Stimulated activated CD4-positive, alpha-beta T cell treated with anti-CD3 and anti-CD28 coated beads, Interleukin-1b, Interleukin-23, amount 100 ng/mL, for 24 hours (primary cell): Measurements from ENCODE around the gene PRKCE.

Source experiments
- DNase-seq, 4 experiments: peaks; one replicate each; pipeline ENCODE4 v3.0.0-alpha.2; 2020; ENCODE audit warnings: low read depth in 4 of 4, low spot score in 1 of 4

The PRKCE gene

DNA sequence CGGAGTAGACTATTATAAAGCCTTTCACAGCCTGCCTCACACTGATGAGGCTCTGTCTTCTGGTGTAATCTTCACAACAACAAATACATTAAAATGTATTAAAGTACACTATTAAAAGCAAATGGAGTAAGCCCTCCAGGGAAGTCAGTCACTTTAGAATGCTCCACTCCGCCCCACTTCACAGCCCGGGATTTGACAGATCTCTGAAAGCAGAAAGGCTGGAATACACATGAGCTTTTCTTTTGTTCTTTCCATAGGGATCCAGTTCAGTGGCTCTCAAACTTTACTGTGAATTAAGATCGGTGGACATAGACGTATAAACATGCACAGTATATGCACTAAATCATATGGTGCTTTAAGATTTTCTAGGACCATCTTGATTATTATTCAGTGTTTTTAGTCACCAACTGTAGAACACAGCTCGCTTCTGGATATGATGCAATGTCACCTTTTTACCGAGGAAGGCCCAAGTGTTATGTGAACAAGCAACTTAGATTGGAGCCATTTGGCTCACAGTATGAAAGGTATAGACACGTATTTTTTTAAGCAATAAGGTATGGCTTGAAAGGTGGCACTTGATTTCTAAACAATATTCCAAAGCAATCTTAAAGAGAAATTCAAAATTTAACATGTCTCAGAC, 151.1 kb downstream of the PRKCE start:
- DNase-seq: no peak

DNA sequence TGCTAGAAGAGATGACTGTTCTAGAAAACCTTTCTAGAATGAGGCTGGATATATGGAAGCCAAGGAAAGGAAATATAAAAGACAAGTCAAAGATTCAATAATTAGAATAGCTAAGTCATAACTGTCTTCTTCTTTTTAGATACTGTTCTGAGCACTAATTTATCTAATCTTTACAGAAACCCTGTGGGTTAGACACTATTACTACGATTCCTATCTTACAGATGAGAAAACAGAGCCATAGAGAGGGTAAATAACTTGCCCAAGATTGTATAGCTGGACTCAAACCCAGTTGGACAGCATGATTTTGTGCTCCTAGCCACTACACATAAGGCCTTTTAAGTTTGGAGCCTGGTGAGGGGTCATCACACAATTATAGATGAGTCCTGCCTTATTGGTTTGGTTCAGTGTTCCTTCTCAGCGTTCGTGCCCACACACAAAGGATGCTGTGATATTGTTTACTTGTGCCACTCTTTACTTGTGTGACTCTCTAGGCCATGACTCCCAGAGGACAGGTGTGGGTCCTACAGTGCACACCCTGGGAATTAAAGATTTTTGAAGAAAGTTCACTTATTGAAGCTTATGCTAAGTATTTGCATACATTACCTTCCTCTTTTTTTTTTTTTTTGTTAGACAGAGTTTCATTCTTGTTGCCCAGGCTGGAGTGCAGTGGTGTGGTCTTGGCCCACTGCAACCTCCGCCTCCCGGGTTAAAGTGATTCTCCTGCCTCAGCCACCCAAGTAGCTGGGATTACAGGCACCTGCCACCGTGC, 153.7 kb downstream of the PRKCE start:
- no peak for DNase-seq

GRCh38 chr2:45806563-45807358, 155.3 kb downstream of the PRKCE start:
- DNase-seq: no peak

DNA sequence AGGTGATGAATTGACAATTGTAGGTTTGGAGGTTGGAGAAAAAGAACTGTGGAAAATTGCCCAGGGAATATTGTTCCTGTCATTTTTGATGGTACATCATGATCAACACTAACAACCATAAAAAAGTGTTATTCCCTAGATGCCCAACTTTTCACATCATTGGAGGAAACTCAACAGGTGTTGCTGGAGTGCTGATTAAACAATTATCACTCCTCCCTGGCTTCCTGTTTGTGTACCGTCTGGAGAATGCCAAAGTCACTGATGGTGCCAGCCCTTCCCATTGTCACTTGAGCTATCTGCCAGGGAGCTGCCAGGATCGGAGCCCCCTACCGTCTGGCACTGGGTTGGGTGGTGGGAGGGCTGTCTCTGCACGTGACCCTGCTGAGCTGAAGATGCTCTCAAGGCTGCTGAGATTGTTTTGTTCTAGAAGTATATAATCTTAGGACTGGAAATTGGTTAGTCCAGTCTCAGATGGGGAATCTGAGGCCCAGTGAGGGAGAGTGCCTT, 156.9 kb downstream of the PRKCE start:
- no peak for DNase-seq

DNA sequence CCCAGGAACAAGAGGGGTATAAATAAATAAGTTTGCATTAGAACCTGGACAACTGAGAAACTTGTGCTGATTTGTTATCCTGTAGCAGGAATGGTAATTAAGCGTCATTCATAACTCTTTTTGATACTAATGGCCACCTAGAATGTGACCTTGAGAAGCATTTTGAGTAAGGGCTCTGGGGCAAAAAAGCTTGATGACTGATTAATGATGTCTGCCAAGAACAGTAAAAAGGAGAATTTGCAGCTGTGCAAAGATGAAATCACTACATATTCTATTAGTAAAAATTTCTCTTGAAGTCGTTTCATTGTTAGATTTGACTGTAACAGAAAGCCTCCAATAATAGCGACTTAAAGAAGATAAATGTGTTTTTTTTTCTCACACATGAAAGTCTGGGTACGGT, 157.7 kb downstream of the PRKCE start:
- no peak for DNase-seq

DNA sequence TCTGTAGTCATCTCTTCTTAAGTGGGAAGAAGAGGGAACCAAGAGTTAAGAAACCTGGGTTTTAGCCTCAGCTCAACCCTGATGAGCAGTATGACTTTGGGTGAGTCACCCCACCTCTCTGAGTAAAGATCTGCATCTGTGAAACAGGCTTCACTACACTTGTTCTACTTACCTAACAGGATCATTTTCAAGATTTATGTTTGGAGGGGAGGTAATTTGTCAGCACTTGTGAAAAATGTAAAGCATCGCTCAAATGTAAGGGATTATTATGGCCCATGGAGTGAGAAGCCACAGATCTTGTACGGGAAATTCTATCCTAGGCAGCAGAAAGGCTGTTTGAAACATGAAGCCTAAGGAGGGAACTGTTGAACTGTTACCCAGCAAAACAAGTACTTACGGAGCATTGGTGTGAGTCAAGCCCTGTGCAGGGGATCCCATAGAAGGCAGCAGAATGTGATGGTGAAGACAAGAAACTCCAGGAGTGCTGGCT, 160.6 kb downstream of the PRKCE start:
- no peak for DNase-seq

- DNase-seq: no peak
Observed at GRCh38 chr2:45813003-45813941, 161.8 kb downstream of the PRKCE start.

GRCh38 chr2:45814488-45814887, 163.0 kb downstream of the PRKCE start:
- no peak for DNase-seq

DNA sequence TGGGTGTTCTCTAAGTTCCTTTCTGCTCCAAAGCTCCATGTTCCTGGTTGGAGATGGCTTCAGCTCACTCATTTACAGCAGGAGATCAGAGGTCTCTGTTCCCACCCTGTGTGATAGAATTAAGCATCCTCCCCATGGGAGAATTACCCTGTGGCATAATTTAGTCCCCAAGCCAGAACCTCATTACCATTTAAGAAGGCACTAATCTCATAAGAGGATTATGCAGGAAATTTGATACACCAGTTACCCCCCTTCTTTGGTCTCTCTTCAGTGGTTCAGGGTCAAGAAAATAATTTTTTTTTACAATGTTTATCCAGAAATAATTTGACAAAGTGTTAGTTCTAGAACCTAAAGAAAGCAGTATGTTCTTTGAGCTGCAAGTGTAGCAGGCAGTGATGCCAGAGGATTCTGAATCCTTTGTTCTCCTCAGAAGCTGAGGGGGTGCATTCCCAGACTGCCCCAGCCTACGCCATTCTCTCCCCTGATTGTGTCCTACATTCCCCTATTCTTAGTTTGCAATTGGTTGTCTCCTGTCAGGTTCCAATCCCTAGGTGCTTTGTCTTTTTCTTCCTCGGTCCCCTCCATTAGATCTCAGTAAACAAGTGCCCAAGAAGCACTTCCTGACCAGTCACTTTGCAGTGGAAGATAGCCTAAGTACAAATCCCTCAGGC, 163.6 kb downstream of the PRKCE start:
- DNase-seq: no peak

DNA sequence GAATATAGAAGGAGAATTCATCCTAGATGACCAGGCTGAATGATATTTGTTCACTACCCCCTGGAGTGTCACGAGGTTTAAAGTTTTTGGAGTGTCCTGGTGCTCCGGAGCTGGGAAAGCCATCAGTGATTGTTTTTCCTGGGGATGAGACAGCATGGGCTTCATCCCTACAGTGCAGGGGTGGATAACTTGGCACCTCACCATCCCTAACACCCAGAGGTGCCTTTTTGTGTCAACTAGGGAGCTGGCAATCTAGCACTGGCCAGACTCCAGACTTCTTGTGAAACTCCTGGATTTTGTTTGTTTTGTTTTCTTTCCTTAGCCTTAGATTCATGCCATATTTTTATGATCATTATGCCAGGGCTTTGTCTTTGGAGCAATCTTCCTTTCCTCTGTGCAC, 164.8 kb downstream of the PRKCE start:
- DNase-seq: no peak

DNA sequence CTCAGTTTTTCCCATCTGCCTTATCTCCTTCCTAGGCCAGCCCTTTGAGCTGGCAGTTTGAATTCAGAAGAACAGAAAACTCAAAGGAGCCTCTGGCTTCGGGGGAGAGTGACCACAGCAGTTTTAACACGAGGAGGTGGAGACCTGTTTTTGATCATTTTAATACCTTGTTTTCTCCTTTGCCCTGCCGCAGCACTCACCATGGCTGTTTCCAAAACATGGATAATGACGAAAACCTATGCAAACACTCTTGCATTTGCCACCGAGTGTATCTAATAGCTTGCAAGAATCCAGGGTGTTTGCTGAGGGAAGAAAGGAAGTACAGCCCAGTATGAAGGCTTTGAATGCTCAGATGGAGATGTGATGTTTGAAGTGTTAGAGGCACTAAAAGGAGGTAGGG, 167.1 kb downstream of the PRKCE start:
- no peak for DNase-seq

DNA sequence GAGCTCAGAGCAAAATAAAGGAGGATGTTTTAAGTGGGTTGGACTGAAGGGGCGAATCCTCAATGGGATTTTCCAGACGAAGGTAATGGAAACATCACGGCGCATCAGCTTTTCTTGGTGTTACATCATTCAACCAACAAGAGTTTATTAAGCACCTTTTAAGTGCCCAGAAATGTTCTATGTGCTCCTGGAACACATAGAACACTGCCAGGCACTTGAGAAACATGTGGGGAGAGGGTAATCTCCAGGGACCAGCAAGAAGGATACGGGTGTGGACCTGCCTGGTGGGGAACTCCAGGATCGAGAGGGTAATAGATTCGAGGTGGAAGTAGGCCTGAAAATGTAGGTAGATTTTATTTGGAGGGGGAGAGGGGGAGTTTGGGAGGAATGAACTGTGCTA, 168.6 kb downstream of the PRKCE start:
- no peak for DNase-seq

GRCh38 chr2:45821558-45822271, 170.2 kb downstream of the PRKCE start:
- DNase-seq: no peak

GRCh38 chr2:45822272-45822630, 170.8 kb downstream of the PRKCE start:
- DNase-seq: no peak

DNA sequence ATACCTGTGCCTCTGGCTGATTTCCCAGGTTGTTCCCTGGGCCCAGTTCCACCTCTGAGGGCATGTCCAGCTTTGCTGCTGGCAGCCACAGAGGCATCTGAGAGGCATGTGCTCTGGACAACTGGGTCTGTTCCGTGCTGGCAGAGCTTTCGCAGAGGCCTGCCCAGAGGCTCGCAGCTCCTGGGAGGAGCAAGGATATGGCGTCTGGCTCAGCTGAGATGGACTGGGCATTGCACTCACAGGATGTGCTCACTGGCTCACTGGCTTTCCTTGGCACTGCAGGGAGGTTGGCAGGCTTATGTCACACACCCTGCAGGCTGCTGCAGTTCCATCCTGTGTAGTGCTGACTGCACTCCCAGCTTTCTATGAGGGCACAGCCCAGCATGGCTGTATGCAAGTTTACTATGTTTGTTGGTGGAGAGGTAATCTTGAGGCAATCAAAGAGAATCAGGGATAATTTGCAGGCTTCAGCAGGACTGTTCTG, 172.3 kb downstream of the PRKCE start:
- no peak for DNase-seq

GRCh38 chr2:45825001-45825651, 173.7 kb downstream of the PRKCE start:
- no peak for DNase-seq

GRCh38 chr2:45826460-45826859, 175.0 kb downstream of the PRKCE start:
- no peak for DNase-seq

GRCh38 chr2:45826884-45827635, 175.6 kb downstream of the PRKCE start:
- no peak for DNase-seq
